ENCODE results near the gene SEMA5A. TPM values are rescaled to one million over a fixed set of nuclear protein-coding genes. Genes with fewer than 3 reads are reported as not detected.

The SEMA5A gene
- total RNA-seq, 1 donor from 2014 or later = 43.2 TPM

DNA sequence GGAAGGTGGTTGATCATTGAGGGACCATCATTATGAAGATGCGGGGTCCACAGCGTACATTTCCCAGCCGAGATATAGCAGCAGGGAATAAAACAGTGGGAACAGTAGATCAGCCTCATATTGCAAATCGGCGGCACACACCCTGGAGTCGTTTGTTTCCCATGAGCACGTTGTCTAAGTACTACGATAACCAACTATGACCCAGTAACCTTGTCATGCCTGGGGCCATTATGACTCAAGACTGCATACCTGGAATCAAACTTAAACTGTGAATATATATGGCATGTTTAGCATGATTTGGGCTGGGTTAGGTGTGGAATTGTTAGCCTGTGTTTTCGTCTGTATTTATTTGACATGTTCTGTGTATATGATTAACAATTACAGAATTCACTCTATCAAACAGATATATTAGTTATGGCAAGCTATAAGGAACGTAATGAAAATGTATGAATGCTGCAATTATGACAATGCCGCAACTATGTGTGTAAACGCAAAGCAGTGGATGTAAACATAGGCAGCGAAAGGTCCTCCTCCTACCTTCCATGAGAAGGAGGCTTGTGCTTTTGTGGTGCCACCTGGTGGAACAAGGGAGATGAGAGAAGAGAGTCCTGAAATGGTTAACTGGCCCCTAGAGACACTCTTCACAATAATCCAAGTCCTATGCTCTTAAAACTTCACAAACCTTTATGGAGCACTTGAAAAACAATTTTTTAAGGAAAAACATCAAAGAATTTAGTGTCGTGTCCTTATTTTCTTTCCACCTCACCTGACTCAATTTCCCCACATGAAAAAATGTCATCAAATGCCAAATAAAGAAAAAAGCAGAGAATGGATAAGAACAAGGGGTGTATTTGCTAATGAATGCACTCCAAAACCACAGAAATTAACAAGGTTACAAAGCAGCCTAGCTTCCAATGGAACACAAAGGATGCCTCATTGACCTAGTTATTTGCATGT lies 47.1 kb downstream of the SEMA5A start:
- H3K9me3 ChIP-seq (replicated peaks) = no peaks in the 10 kb centered on the region
- no peak overlapping the region for H3K27ac ChIP-seq (replicated peaks)
- no peak for DNase-seq
- intact Hi-C loops (cut with micrococcal nuclease) = no loop called here
- no peak overlapping the region for H3K4me3 ChIP-seq
- no peaks in the 10 kb centered on the region for H3K27me3 ChIP-seq (ENCODE audit: low read depth)
- TF ChIP-seq, protein P1, sequence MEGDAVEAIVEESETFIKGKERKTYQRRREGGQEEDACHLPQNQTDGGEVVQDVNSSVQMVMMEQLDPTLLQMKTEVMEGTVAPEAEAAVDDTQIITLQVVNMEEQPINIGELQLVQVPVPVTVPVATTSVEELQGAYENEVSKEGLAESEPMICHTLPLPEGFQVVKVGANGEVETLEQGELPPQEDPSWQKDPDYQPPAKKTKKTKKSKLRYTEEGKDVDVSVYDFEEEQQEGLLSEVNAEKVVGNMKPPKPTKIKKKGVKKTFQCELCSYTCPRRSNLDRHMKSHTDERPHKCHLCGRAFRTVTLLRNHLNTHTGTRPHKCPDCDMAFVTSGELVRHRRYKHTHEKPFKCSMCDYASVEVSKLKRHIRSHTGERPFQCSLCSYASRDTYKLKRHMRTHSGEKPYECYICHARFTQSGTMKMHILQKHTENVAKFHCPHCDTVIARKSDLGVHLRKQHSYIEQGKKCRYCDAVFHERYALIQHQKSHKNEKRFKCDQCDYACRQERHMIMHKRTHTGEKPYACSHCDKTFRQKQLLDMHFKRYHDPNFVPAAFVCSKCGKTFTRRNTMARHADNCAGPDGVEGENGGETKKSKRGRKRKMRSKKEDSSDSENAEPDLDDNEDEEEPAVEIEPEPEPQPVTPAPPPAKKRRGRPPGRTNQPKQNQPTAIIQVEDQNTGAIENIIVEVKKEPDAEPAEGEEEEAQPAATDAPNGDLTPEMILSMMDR (IDR thresholded peaks at IDR 0.05; ENCODE audit: borderline replicate concordance) = peak; percentile 40
- H3K4me1 ChIP-seq = peaks cover 53% of the 10 kb centered on the region
- H3K36me3 ChIP-seq = no peaks in the 10 kb centered on the region

DNA sequence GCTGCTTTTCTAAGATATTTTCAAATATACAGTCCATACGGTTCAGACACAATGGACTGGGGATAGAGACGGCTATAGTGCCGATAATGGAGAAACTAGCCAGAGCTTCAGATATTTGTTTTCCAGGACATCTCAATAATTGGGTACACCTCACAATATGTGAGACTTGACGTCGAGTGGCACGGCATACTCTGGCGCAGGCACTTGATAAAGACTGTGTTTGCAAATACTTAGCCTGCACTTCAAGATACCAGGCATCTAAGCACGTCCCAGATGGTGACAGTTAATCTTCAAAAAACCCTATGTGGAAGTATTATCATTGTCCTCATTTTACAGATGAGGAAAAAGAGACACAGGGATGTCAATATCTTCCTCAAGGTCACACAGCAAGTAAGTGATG lies 48.5 kb downstream of the SEMA5A start:
- Histone ChIP-seq H3K27ac (replicated peaks) (no peak overlapping the region), H3K4me3 (no peak overlapping the region), H3K9me3 (replicated peaks) (no peaks in the 10 kb centered on the region), H3K36me3 (no peaks in the 10 kb centered on the region), H3K4me1 (peaks cover 44% of the 10 kb centered on the region), H3K27me3 (ENCODE audit: low read depth) (no peaks in the 10 kb centered on the region)
- TF ChIP-seq, protein P1 (IDR thresholded peaks at IDR 0.05; ENCODE audit: borderline replicate concordance) = no peak
- intact Hi-C loops (cut with micrococcal nuclease) = no loop called here
- DNase-seq = no peak

DNA sequence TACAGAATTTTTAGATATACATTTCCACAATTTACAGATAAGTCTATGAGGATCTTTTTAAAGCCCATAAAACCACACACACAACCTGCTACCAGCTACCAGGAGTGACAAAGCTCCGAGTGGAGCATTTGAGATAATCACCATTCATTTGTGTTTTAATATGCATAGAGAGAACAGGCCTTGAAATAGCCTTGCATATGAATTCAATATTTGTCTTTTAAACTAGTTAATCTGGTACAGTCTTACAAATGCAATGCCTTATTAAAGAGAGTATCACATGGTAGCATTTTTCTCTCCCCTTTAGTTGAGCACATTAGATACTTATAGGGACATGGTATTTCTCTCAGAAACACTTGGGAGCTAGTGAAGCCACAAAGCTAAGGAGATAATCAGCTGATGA lies 49.1 kb downstream of the SEMA5A start:
- Histone ChIP-seq H3K27ac (replicated peaks) (no peak overlapping the region), H3K9me3 (replicated peaks) (no peaks in the 10 kb centered on the region), H3K36me3 (no peaks in the 10 kb centered on the region), H3K4me1 (peaks cover 41% of the 10 kb centered on the region), H3K4me3 (no peak overlapping the region), H3K27me3 (ENCODE audit: low read depth) (no peaks in the 10 kb centered on the region)
- TF ChIP-seq, protein P1 (IDR thresholded peaks at IDR 0.05; ENCODE audit: borderline replicate concordance) = no peak
- DNase-seq = no peak
- intact Hi-C loops (cut with micrococcal nuclease) = no loop called here

DNA sequence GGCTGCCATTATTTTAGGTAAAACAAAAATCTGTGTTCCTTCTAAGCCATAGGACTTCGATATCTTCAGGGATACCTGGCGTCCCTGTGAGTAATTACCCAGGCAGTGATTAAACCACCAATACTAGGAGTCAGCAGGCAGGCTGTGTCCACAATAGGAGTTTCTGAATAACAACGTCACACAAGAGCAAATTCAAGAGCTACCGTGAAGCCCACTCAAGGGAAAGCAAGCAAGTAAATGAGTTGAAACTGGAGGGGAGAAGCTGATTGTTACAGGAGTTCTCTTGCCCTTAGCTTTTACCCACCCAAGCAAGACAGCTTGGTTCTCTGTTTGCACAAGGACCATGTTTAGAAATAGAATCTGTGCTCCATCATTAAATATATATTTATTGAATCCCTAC lies 50.8 kb downstream of the SEMA5A start:
- no peak for DNase-seq
- intact Hi-C loops (cut with micrococcal nuclease) = no loop called here
- Histone ChIP-seq H3K4me1 (peaks cover 33% of the 10 kb centered on the region), H3K27me3 (ENCODE audit: low read depth) (no peaks in the 10 kb centered on the region), H3K27ac (replicated peaks) (no peak overlapping the region), H3K4me3 (no peak overlapping the region), H3K36me3 (no peaks in the 10 kb centered on the region), H3K9me3 (replicated peaks) (no peaks in the 10 kb centered on the region)
- TF ChIP-seq, protein P1 (IDR thresholded peaks at IDR 0.05; ENCODE audit: borderline replicate concordance) = no peak

DNA sequence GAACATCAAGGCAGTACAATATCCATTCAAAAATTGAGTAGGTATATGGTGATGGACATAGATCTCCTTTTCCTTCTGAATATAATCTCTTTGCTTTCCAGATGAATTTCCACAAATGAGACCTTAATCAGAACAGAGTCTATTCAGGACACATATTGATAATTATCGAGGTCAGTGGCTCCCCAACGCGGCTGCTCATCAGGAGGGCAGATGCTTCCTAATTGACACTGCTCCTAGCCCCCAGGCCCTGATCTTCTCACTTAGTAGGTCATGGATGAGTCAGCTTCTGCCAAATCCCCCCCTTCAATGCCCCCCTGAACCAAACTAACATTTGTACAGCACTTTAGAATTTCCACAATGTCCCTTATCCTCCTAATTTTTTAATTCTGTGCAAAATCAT lies 51.6 kb downstream of the SEMA5A start:
- intact Hi-C loops (cut with micrococcal nuclease) = no loop called here
- no peak overlapping the region for H3K4me3 ChIP-seq
- no peaks in the 10 kb centered on the region for H3K36me3 ChIP-seq
- DNase-seq = no peak
- H3K9me3 ChIP-seq (replicated peaks) = no peaks in the 10 kb centered on the region
- H3K27me3 ChIP-seq (ENCODE audit: low read depth) = no peaks in the 10 kb centered on the region
- H3K4me1 ChIP-seq = peaks cover 33% of the 10 kb centered on the region
- TF ChIP-seq, protein P1 (IDR thresholded peaks at IDR 0.05; ENCODE audit: borderline replicate concordance) = no peak
- no peak overlapping the region for H3K27ac ChIP-seq (replicated peaks)
